Activated CD8-positive, alpha-beta memory T cell treated with anti-CD3 and anti-CD28 coated beads, Interleukin-2, amount 50 U/mL, for 4 hours (primary cell): ENCODE data around the gene LDLRAD3.
"Not testable (repeated sequence)": the region's sequence is repeated elsewhere in the genome, so short reads cannot be mapped to it uniquely, and the experiment has no call there.

Source experiments
- DNase-seq: peaks from one replicate; pipeline ENCODE4 v3.0.0-alpha.2; 2020

The LDLRAD3 gene

GRCh38 chr11:35943713-35944502, at the start of gene LDLRAD3:
TSS of gene LDLRAD3 (plus strand) at chr11:35944062. CDS start at chr11:35944099, 37 bp downstream.
- DNase-seq: peak; percentile 27

GRCh38 chr11:35897019-35897418, 46.8 kb upstream of the LDLRAD3 start:
- DNase-seq: no peak

GRCh38 chr11:35902961-35903360, 40.9 kb upstream of the LDLRAD3 start:
- no peak for DNase-seq

GRCh38 chr11:35905646-35906276, 38.1 kb upstream of the LDLRAD3 start:
- DNase-seq: no peak

GRCh38 chr11:35906277-35906661, 37.6 kb upstream of the LDLRAD3 start:
- no peak for DNase-seq

GRCh38 chr11:35906681-35907080, 37.2 kb upstream of the LDLRAD3 start:
- no peak for DNase-seq

GRCh38 chr11:35907648-35908431, 36.0 kb upstream of the LDLRAD3 start:
- DNase-seq: no peak

- DNase-seq: not testable (repeated sequence)
These were observed 35.5 kb upstream of the LDLRAD3 start for GRCh38 chr11:35908432-35908771.

- no peak for DNase-seq
These were observed 34.2 kb upstream of the LDLRAD3 start for GRCh38 chr11:35909511-35910265.

GRCh38 chr11:35911013-35911412, 32.8 kb upstream of the LDLRAD3 start:
- DNase-seq: no peak

GRCh38 chr11:35911616-35912165, 32.2 kb upstream of the LDLRAD3 start:
- DNase-seq: no peak

- DNase-seq: not testable (repeated sequence)
These were observed 31.4 kb upstream of the LDLRAD3 start for GRCh38 chr11:35912436-35912835.

GRCh38 chr11:35912883-35913624, 30.8 kb upstream of the LDLRAD3 start:
- DNase-seq: no peak

GRCh38 chr11:35914816-35915215, 29.0 kb upstream of the LDLRAD3 start:
- no peak for DNase-seq

- DNase-seq: no peak
These were observed 27.6 kb upstream of the LDLRAD3 start for GRCh38 chr11:35916270-35916669.

- DNase-seq: no peak
These were observed 26.2 kb upstream of the LDLRAD3 start for GRCh38 chr11:35917676-35918075.

GRCh38 chr11:35918716-35919115, 25.1 kb upstream of the LDLRAD3 start:
- DNase-seq: no peak

- no peak for DNase-seq
These were observed 24.6 kb upstream of the LDLRAD3 start for GRCh38 chr11:35919244-35919643.

GRCh38 chr11:35923452-35923851, 20.4 kb upstream of the LDLRAD3 start:
- no peak for DNase-seq

- DNase-seq: no peak
These were observed 19.1 kb upstream of the LDLRAD3 start for GRCh38 chr11:35924811-35925210.

GRCh38 chr11:35927104-35927503, 16.8 kb upstream of the LDLRAD3 start:
- no peak for DNase-seq

GRCh38 chr11:35927682-35928081, 16.2 kb upstream of the LDLRAD3 start:
- no peak for DNase-seq
